ENCODE measurements around the gene NCKAP5.

DNA sequence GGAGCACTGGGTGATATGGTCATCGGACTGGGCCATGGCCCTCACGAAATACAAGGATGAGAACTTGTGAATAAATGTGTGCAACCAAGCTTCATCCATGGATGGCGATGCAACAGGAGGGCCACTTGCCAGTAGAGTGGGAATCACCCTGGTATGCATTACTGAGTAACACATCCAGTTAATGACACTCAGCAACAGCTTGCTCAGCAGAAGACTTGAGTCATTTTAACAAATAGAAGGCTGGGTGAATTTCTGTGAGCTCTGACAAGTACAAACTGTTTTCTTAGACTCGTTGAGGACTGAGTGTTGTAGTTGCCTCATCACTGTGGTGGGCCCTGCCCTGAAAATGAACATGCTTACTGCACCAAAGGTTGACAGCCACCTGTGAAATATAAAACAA lies 221.6 kb downstream of the NCKAP5 start:
- TF ChIP-seq, protein P1, sequence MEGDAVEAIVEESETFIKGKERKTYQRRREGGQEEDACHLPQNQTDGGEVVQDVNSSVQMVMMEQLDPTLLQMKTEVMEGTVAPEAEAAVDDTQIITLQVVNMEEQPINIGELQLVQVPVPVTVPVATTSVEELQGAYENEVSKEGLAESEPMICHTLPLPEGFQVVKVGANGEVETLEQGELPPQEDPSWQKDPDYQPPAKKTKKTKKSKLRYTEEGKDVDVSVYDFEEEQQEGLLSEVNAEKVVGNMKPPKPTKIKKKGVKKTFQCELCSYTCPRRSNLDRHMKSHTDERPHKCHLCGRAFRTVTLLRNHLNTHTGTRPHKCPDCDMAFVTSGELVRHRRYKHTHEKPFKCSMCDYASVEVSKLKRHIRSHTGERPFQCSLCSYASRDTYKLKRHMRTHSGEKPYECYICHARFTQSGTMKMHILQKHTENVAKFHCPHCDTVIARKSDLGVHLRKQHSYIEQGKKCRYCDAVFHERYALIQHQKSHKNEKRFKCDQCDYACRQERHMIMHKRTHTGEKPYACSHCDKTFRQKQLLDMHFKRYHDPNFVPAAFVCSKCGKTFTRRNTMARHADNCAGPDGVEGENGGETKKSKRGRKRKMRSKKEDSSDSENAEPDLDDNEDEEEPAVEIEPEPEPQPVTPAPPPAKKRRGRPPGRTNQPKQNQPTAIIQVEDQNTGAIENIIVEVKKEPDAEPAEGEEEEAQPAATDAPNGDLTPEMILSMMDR (IDR thresholded peaks at IDR 0.05), result no peak
- TF ChIP-seq POLR2A (IDR thresholded peaks at IDR 0.05), result no peak
